GM20000 (cell line): ENCODE measurements around the gene LPAR3.
A peak's percentile ranks its signal among the peaks of the same experiment; 100 is the strongest.

ENCODE experiments used
- DNase-seq: peaks from one replicate; pipeline ENCODE4 v3.0.0; 2012; ENCODE audit warnings: low spot score
- CTCF ChIP-seq: IDR thresholded peaks from 2 replicates; pipeline ENCODE4 v1.5.1; 2012; ENCODE audit warnings: mild to moderate bottlenecking, control low read depth; ENCODE audit errors: extremely low read depth, missing control alignments

Gene LPAR3

GRCh38 chr1:84774669-84775534 lies 118.1 kb downstream of the LPAR3 start:
- TF ChIP-seq CTCF: no peak
- DNase-seq: no peak

GRCh38 chr1:84773933-84774497 lies 119.0 kb downstream of the LPAR3 start:
- DNase-seq: no peak
- TF ChIP-seq CTCF: no peak

GRCh38 chr1:84773195-84773594 lies 119.8 kb downstream of the LPAR3 start:
- no peak for TF ChIP-seq CTCF
- DNase-seq: no peak

- peak; percentile 72 for DNase-seq
- peak; percentile 80 for TF ChIP-seq CTCF
These were observed 120.5 kb downstream of the LPAR3 start for GRCh38 chr1:84772428-84772943.

GRCh38 chr1:84771895-84772294 lies 121.1 kb downstream of the LPAR3 start:
- TF ChIP-seq CTCF: no peak
- DNase-seq: no peak

- TF ChIP-seq CTCF: no peak
- no peak for DNase-seq
These were observed 122.5 kb downstream of the LPAR3 start for GRCh38 chr1:84770481-84770880.

GRCh38 chr1:84769636-84770035 lies 123.4 kb downstream of the LPAR3 start:
- DNase-seq: no peak
- no peak for TF ChIP-seq CTCF
